Caco-2 (cell line): ENCODE measurements around the gene ZMAT5. TPM values are rescaled to one million over a fixed set of nuclear protein-coding genes. Genes with fewer than 3 reads are reported as not detected.

ENCODE experiments used
- BruUV-seq: library from RNA; stranded (reverse); fragments of 400-500 nt; replicated peaks from 2 replicates; lab custom pipeline; 2021; lab: Mats Ljungman, UMichigan
- CTCF ChIA-PET: fragments of 300-600 bp; sonication (Branson Sonifier 250); formaldehyde crosslinking; loops from one replicate; lab custom pipeline; 2022; ENCODE audit warnings: antibody characterized with exemption; lab: Charles Lee
- POLR2A ChIA-PET: fragments of 300-600 bp; sonication (Branson Sonifier 250); formaldehyde crosslinking; loops from one replicate; lab custom pipeline; 2022; ENCODE audit warnings: antibody characterized with exemption; lab: Charles Lee
- DNase-seq, 2 experiments: peaks; one replicate each; pipeline versions ENCODE4 v3.0.0 to v3.0.0-alpha.2; 2020 to 2022
- H3K27me3 ChIP-seq: replicated peaks from 2 replicates; pipeline ENCODE4 v1.6.0; 2011; ENCODE audit warnings: low read length; ENCODE audit not compliant: control insufficient read depth, insufficient read depth
- H3K36me3 ChIP-seq: 2 replicates; pipeline ENCODE4 v1.5.1; 2011; ENCODE audit warnings: low read length; ENCODE audit not compliant: control insufficient read depth, insufficient read depth
- H3K4me1 ChIP-seq: fragments of 250-450 bp; sonication (Bioruptor Pico); 2 replicates; pipeline ENCODE4 v1.5.1; 2020; ENCODE audit warnings: mild to moderate bottlenecking
- H3K4me3 ChIP-seq: 2 replicates; pipeline ENCODE4 v1.5.1; 2011; ENCODE audit warnings: low read depth, mild to moderate bottlenecking, control low read depth, low read length
- H3K9me3 ChIP-seq: fragments of 250-450 bp; sonication (Bioruptor Pico); 2 replicates; pipeline ENCODE4 v1.5.1; 2020; ENCODE audit warnings: mild to moderate bottlenecking, moderate library complexity
- H3K27ac Mint-ChIP-seq: one replicate; pipeline ENCODE4 v1.8.0; 2022; ENCODE audit warnings: mixed read lengths; ENCODE audit not compliant: unreplicated experiment
- H3K27me3 Mint-ChIP-seq: one replicate; pipeline ENCODE4 v1.8.0; 2022; ENCODE audit warnings: mixed read lengths; ENCODE audit not compliant: insufficient read depth, unreplicated experiment
- H3K36me3 Mint-ChIP-seq: one replicate; pipeline ENCODE4 v1.8.0; 2022; ENCODE audit warnings: mild to moderate bottlenecking, mixed read lengths; ENCODE audit not compliant: insufficient read depth, unreplicated experiment
- H3K4me1 Mint-ChIP-seq: one replicate; pipeline ENCODE4 v1.8.0; 2022; ENCODE audit warnings: low read depth, mixed read lengths; ENCODE audit not compliant: unreplicated experiment
- H3K4me3 Mint-ChIP-seq: one replicate; pipeline ENCODE4 v1.8.0; 2022; ENCODE audit warnings: mild to moderate bottlenecking, moderate library complexity, mixed read lengths; ENCODE audit not compliant: unreplicated experiment
- H3K9me3 Mint-ChIP-seq: one replicate; pipeline ENCODE4 v1.8.0; 2022; ENCODE audit warnings: mixed read lengths; ENCODE audit not compliant: unreplicated experiment
- CTCF ChIP-seq, 2 experiments: fragments of 200-600 bp in 1 of 2; IDR thresholded peaks; 1 replicate in 1 of 2; 2 replicates in 1 of 2; pipeline versions ENCODE4 v1.5.1 to v1.8.0; 2011 to 2022; ENCODE audit warnings: antibody characterized with exemption in 1 of 2, control low read depth in 1 of 2, inconsistent platforms in 1 of 2, low read depth in 1 of 2, low read length in 1 of 2, mild to moderate bottlenecking in 1 of 2, moderate library complexity in 1 of 2; ENCODE audit not compliant: insufficient read depth in 1 of 2, severe bottlenecking in 1 of 2, unreplicated experiment in 1 of 2
- intact Hi-C: fragments of 100-400 bp; cut with micrococcal nuclease; formaldehyde crosslinking; loops from one replicate; pipeline ENCODE4 v1.10.0; 2022; ENCODE audit not compliant: unreplicated experiment
- total RNA-seq: library from RNA; stranded (reverse); gene quantifications from 2 replicates; pipeline ENCODE4 v1.2.3, GENCODE V29; 2022

Gene ZMAT5
- total RNA-seq, 1 experiment from 2014 or later, result 19.7 TPM

GRCh38 chr22:29784451-29785361 is 17.9 kb upstream of the ZMAT5 start:
- CTCF ChIA-PET, result no interaction called here
- no peak for TF ChIP-seq CTCF (IDR thresholded peaks at IDR 0.05; ENCODE audit: insufficient read depth in 1 of 2, low read depth in 1 of 2, low read length in 1 of 2, severe bottlenecking in 1 of 2, unreplicated experiment in 1 of 2)
- H3K27ac Mint-ChIP-seq, result no peak overlapping the region
- Histone ChIP-seq H3K4me1 (peaks cover 28% of the 10 kb centered on the region), H3K36me3 (no peaks in the 10 kb centered on the region), H3K9me3 (no peaks in the 10 kb centered on the region), H3K27me3 (no peaks in the 10 kb centered on the region), H3K4me3 (no peak overlapping the region)
- intact Hi-C loops, result no loop called here
- H3K9me3 Mint-ChIP-seq, result no peaks in the 10 kb centered on the region
- H3K27me3 Mint-ChIP-seq, result no peaks in the 10 kb centered on the region
- no peak overlapping the region for H3K4me3 Mint-ChIP-seq
- peaks cover 10% of the 10 kb centered on the region for H3K36me3 Mint-ChIP-seq
- no peak for DNase-seq
- peaks cover 26% of the 10 kb centered on the region for H3K4me1 Mint-ChIP-seq
- BruUV-seq, result no TSS peak
- POLR2A ChIA-PET, result no interaction called here

GRCh38 chr22:29782061-29782845 is 15.4 kb upstream of the ZMAT5 start:
- BruUV-seq, result no TSS peak
- intact Hi-C loops, result no loop called here
- peak overlapping the region; percentile 53 for H3K27ac Mint-ChIP-seq
- no peaks in the 10 kb centered on the region for H3K36me3 Mint-ChIP-seq
- Histone ChIP-seq H3K4me3 (no peak overlapping the region), H3K4me1 (peaks cover 44% of the 10 kb centered on the region), H3K36me3 (no peaks in the 10 kb centered on the region), H3K9me3 (no peaks in the 10 kb centered on the region), H3K27me3 (no peaks in the 10 kb centered on the region)
- no peak overlapping the region for H3K4me3 Mint-ChIP-seq
- H3K4me1 Mint-ChIP-seq, result peaks cover 26% of the 10 kb centered on the region
- no peaks in the 10 kb centered on the region for H3K27me3 Mint-ChIP-seq
- no peak for TF ChIP-seq CTCF (IDR thresholded peaks at IDR 0.05; ENCODE audit: insufficient read depth in 1 of 2, low read depth in 1 of 2, low read length in 1 of 2, severe bottlenecking in 1 of 2, unreplicated experiment in 1 of 2)
- no peak for DNase-seq
- CTCF ChIA-PET, result interaction anchor here (1.0 kb wide), 1 partner anchor 223 kb away, joined by 3 read pairs; no protein-coding TSS in a partner anchor
- no peaks in the 10 kb centered on the region for H3K9me3 Mint-ChIP-seq
- POLR2A ChIA-PET, result interaction anchor here (0.6 kb wide), 1 partner anchor 19 kb away, joined by 3 read pairs; no protein-coding TSS in a partner anchor
